ENCODE data around the gene PLCD3. TPM values are rescaled to one million over a fixed set of nuclear protein-coding genes. Genes with fewer than 3 reads are reported as not detected.

Gene PLCD3
- total and polyA plus RNA-seq, 2 of the 13 experiments (the other 11 are each of a cell fraction or from before 2014, with no cell fraction given) = 11.3 to 39.1 TPM

GRCh38 chr17:45160447-45161287, 28.4 kb upstream of the PLCD3 start (continued):
- TF ChIP-seq ZNF34 (CRISPR knock-in tag; IDR thresholded peaks at IDR 0.05; ENCODE audit: borderline replicate concordance) (0 out of 2 replicates have a peak, but pooled peaks have one; percentile 24), ZNF616 (CRISPR knock-in tag; IDR thresholded peaks at IDR 0.05; ENCODE audit: low read depth) (peak; percentile 78; the same call in 1 of the 2 replicates), ZNF317 (CRISPR knock-in tag; IDR thresholded peaks at IDR 0.05) (0 out of 2 replicates have a peak, but pooled peaks have one; percentile 79), ZNF12 (CRISPR knock-in tag; IDR thresholded peaks at IDR 0.05) (peak; percentile 51), ZFP36L1 (CRISPR knock-in tag; IDR thresholded peaks at IDR 0.05) (no peak; the same call in 1 of the 2 replicates), ZSCAN31 (CRISPR knock-in tag; IDR thresholded peaks at IDR 0.05; ENCODE audit: low read depth) (peak; percentile 57; the same call in 1 of the 2 replicates), ZNF883 (CRISPR knock-in tag; IDR thresholded peaks at IDR 0.05; ENCODE audit: not compliant biosample characterization) (peak; percentile 79), ZNF768 (CRISPR knock-in tag; IDR thresholded peaks at IDR 0.05) (peak; percentile 73; the same call in 1 of the 2 replicates), BHLHE40 (IDR thresholded peaks at IDR 0.05; ENCODE audit: low read length) (peak; percentile 35), SP2 (CRISPR knock-in tag; IDR thresholded peaks at IDR 0.05) (no peak), ZNF354B (CRISPR knock-in tag; IDR thresholded peaks at IDR 0.05) (no peak), MTA1 (CRISPR knock-in tag; IDR thresholded peaks at IDR 0.05; ENCODE audit: borderline replicate concordance) (peak; percentile 98), PLSCR1 (CRISPR knock-in tag; IDR thresholded peaks at IDR 0.05; ENCODE audit: borderline replicate concordance) (no peak; the same call in 1 of the 2 replicates), ZNF629 (CRISPR knock-in tag; conservative IDR thresholded peaks at IDR 0.05) (peak; percentile 56; the same call in 1 of the 2 replicates), HDAC1 (CRISPR knock-in tag; IDR thresholded peaks at IDR 0.05) (peak; percentile 83), MYC (CRISPR knock-in tag; IDR thresholded peaks at IDR 0.05; ENCODE audit: borderline replicate concordance) (peak; percentile 89), AHDC1 (CRISPR knock-in tag; IDR thresholded peaks at IDR 0.05; ENCODE audit: borderline replicate concordance) (no peak; the same call in 1 of the 2 replicates)
- TF ChIP-seq, protein P1, sequence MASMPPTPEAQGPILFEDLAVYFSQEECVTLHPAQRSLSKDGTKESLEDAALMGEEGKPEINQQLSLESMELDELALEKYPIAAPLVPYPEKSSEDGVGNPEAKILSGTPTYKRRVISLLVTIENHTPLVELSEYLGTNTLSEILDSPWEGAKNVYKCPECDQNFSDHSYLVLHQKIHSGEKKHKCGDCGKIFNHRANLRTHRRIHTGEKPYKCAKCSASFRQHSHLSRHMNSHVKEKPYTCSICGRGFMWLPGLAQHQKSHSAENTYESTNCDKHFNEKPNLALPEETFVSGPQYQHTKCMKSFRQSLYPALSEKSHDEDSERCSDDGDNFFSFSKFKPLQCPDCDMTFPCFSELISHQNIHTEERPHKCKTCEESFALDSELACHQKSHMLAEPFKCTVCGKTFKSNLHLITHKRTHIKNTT (CRISPR knock-in tag; IDR thresholded peaks at IDR 0.05) = peak; percentile 62; the same call in 1 of the 2 replicates
- TF ChIP-seq, protein P2, sequence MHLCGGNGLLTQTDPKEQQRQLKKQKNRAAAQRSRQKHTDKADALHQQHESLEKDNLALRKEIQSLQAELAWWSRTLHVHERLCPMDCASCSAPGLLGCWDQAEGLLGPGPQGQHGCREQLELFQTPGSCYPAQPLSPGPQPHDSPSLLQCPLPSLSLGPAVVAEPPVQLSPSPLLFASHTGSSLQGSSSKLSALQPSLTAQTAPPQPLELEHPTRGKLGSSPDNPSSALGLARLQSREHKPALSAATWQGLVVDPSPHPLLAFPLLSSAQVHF (CRISPR knock-in tag; IDR thresholded peaks at IDR 0.05) = no peak
- TF ChIP-seq, protein P3, sequence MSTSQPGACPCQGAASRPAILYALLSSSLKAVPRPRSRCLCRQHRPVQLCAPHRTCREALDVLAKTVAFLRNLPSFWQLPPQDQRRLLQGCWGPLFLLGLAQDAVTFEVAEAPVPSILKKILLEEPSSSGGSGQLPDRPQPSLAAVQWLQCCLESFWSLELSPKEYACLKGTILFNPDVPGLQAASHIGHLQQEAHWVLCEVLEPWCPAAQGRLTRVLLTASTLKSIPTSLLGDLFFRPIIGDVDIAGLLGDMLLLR (CRISPR knock-in tag; IDR thresholded peaks at IDR 0.05) = peak; percentile 86
